Measurements from ENCODE around the gene DBF4. TPM values are rescaled to one million over a fixed set of nuclear protein-coding genes. Genes with fewer than 3 reads are reported as not detected.

Gene DBF4
- total RNA-seq, 1 donor from 2014 or later = 13.4 TPM

Other genes with a start within 250 kb of the DBF4 start
- gene RUNDC3B, start 248.1 kb upstream of the DBF4 start, total RNA-seq = 0.84 TPM
- gene SLC25A40, start 133 bp upstream of the DBF4 start, total RNA-seq = 13.4 TPM
- 0.24 TPM for gene ADAM22, start 57.8 kb downstream of the DBF4 start, total RNA-seq